ENCODE data around the gene PLEKHB2.
"Not testable (repeated sequence)": the region's sequence is repeated elsewhere in the genome, so short reads cannot be mapped to it uniquely, and the experiment has no call there.

Gene PLEKHB2

GRCh38 chr2:131142849-131143248, 37.7 kb downstream of the PLEKHB2 start:
- Histone ChIP-seq H3K27me3 (replicated peaks in 2 of 5; ENCODE audit: control insufficient read depth in 4 of 5, insufficient read depth in 5 of 5, low read length in 4 of 5) (no peaks in the 10 kb centered on the region), H3K36me3 (ENCODE audit: control insufficient read depth in 4 of 4, insufficient read depth in 4 of 4, low read length in 3 of 4) (peaks cover 3 to 81% (median 45%) of the 10 kb centered on the region in 4 experiments), H3K9me3 (ENCODE audit: control extremely low read depth in 1 of 5, control insufficient read depth in 4 of 5, insufficient read depth in 2 of 5, low read depth in 1 of 5, low read length in 4 of 5) (no peaks in the 10 kb centered on the region), H3K27ac (ENCODE audit: insufficient read depth in 1 of 2, low read depth in 1 of 2, low read length in 2 of 2, poor library complexity in 1 of 2, severe bottlenecking in 2 of 2) (no peak overlapping the region), H3K4me1 (ENCODE audit: control extremely low read depth in 1 of 4, control insufficient read depth in 4 of 4, insufficient read depth in 4 of 4, low read length in 3 of 4) (no peaks in the 10 kb centered on the region), H3K4me3 (ENCODE audit: control insufficient read depth in 1 of 7, extremely low read depth in 1 of 7, insufficient read depth in 4 of 7, low read depth in 2 of 7, low read length in 6 of 7) (no peak overlapping the region)
- DNase-seq: no peak
- 100% methylated on average over 2 of the region's 5 CpGs for WGBS (ENCODE audit: insufficient coverage)
- CTCF ChIA-PET: no interaction called here
- POLR2A ChIA-PET: no interaction called here

DNA sequence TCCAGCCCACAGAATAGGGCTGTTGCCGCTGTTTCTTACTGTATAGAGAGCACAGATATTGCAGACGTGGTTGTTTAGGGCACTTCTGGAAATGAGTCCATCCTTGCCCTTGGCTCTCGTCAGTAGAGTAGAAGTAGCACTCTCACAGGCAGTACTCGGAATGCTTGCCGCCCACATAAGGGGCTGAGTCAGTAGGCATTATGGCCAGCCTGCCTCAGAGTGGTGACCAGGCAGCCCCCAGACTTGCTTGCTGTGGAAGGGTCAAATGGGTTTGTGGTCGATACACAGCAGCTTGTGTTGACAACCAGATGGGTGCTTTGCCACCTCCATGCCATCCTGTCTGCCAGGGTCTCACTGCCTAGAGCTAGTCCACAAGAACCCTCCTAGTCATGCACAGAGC, 38.7 kb downstream of the PLEKHB2 start:
- ChIA-PET CTCF (no interaction called here), POLR2A (no interaction called here)
- no peaks in the 10 kb centered on the region for H3K9me3 ChIP-seq (ENCODE audit: control extremely low read depth in 1 of 5, control insufficient read depth in 4 of 5, insufficient read depth in 2 of 5, low read depth in 1 of 5, low read length in 4 of 5)
- no peaks in the 10 kb centered on the region for H3K4me1 ChIP-seq (ENCODE audit: control extremely low read depth in 1 of 4, control insufficient read depth in 4 of 4, insufficient read depth in 4 of 4, low read length in 3 of 4)
- no peak for DNase-seq
- WGBS (ENCODE audit: insufficient coverage): 95% methylated on average over 5 of the region's 6 CpGs
- no peaks in the 10 kb centered on the region for H3K27me3 ChIP-seq (replicated peaks in 2 of 5; ENCODE audit: control insufficient read depth in 4 of 5, insufficient read depth in 5 of 5, low read length in 4 of 5)
- H3K36me3 ChIP-seq (ENCODE audit: control insufficient read depth in 4 of 4, insufficient read depth in 4 of 4, low read length in 3 of 4): peaks cover 7 to 83% (median 49%) of the 10 kb centered on the region in 4 experiments
- H3K27ac ChIP-seq (ENCODE audit: insufficient read depth in 1 of 2, low read depth in 1 of 2, low read length in 2 of 2, poor library complexity in 1 of 2, severe bottlenecking in 2 of 2): no peak overlapping the region
- H3K4me3 ChIP-seq (ENCODE audit: control insufficient read depth in 1 of 7, extremely low read depth in 1 of 7, insufficient read depth in 4 of 7, low read depth in 2 of 7, low read length in 6 of 7): no peak overlapping the region

- WGBS (ENCODE audit: insufficient coverage): 100% methylated on average over 1 of the region's 2 CpGs
- POLR2A ChIA-PET: no interaction called here
Measured at GRCh38 chr2:131145040-131145439, 39.9 kb downstream of the PLEKHB2 start.

GRCh38 chr2:131146231-131146630, 41.1 kb downstream of the PLEKHB2 start:
- no peaks in the 10 kb centered on the region for H3K27me3 ChIP-seq (replicated peaks in 2 of 5; ENCODE audit: control insufficient read depth in 4 of 5, insufficient read depth in 5 of 5, low read length in 4 of 5)
- H3K9me3 ChIP-seq (ENCODE audit: control extremely low read depth in 1 of 5, control insufficient read depth in 4 of 5, insufficient read depth in 2 of 5, low read depth in 1 of 5, low read length in 4 of 5): no peaks in the 10 kb centered on the region
- H3K27ac ChIP-seq (ENCODE audit: insufficient read depth in 1 of 2, low read depth in 1 of 2, low read length in 2 of 2, poor library complexity in 1 of 2, severe bottlenecking in 2 of 2): no peak overlapping the region
- 54% methylated on average over 7 of the region's 7 CpGs for WGBS (ENCODE audit: insufficient coverage)
- POLR2A ChIA-PET: interaction anchor here (0.6 kb wide), 1 partner anchor 54 kb away, joined by 3 read pairs; no protein-coding TSS in a partner anchor
- H3K36me3 ChIP-seq (ENCODE audit: control insufficient read depth in 4 of 4, insufficient read depth in 4 of 4, low read length in 3 of 4): peaks cover 7 to 79% (median 48%) of the 10 kb centered on the region in 4 experiments
- no peaks in the 10 kb centered on the region for H3K4me1 ChIP-seq (ENCODE audit: control extremely low read depth in 1 of 4, control insufficient read depth in 4 of 4, insufficient read depth in 4 of 4, low read length in 3 of 4)
- peak; percentile 17 to 76 (median 57) for DNase-seq
- H3K4me3 ChIP-seq (ENCODE audit: control insufficient read depth in 1 of 7, extremely low read depth in 1 of 7, insufficient read depth in 4 of 7, low read depth in 2 of 7, low read length in 6 of 7): no peak overlapping the region
- CTCF ChIA-PET: no interaction called here

More at GRCh38 chr2:131145040-131145439, 39.9 kb downstream of the PLEKHB2 start:
- H3K9me3 ChIP-seq (ENCODE audit: control extremely low read depth in 1 of 5, control insufficient read depth in 4 of 5, insufficient read depth in 2 of 5, low read depth in 1 of 5, low read length in 4 of 5): no peaks in the 10 kb centered on the region
- H3K36me3 ChIP-seq (ENCODE audit: control insufficient read depth in 4 of 4, insufficient read depth in 4 of 4, low read length in 3 of 4): peaks cover 7 to 83% (median 54%) of the 10 kb centered on the region in 4 experiments
- DNase-seq: no peak
- no peaks in the 10 kb centered on the region for H3K4me1 ChIP-seq (ENCODE audit: control extremely low read depth in 1 of 4, control insufficient read depth in 4 of 4, insufficient read depth in 4 of 4, low read length in 3 of 4)
- CTCF ChIA-PET: no interaction called here
- no peaks in the 10 kb centered on the region for H3K27me3 ChIP-seq (replicated peaks in 2 of 5; ENCODE audit: control insufficient read depth in 4 of 5, insufficient read depth in 5 of 5, low read length in 4 of 5)
- no peak overlapping the region for H3K27ac ChIP-seq (ENCODE audit: insufficient read depth in 1 of 2, low read depth in 1 of 2, low read length in 2 of 2, poor library complexity in 1 of 2, severe bottlenecking in 2 of 2)
- H3K4me3 ChIP-seq (ENCODE audit: control insufficient read depth in 1 of 7, extremely low read depth in 1 of 7, insufficient read depth in 4 of 7, low read depth in 2 of 7, low read length in 6 of 7): no peak overlapping the region

GRCh38 chr2:131146749-131147148, 41.6 kb downstream of the PLEKHB2 start:
- WGBS (ENCODE audit: insufficient coverage): no CpG with 5 or more reads among the region's 1 CpG
- no peaks in the 10 kb centered on the region for H3K9me3 ChIP-seq (ENCODE audit: control extremely low read depth in 1 of 5, control insufficient read depth in 4 of 5, insufficient read depth in 2 of 5, low read depth in 1 of 5, low read length in 4 of 5)
- no peak overlapping the region for H3K4me3 ChIP-seq (ENCODE audit: control insufficient read depth in 1 of 7, extremely low read depth in 1 of 7, insufficient read depth in 4 of 7, low read depth in 2 of 7, low read length in 6 of 7)
- no peaks in the 10 kb centered on the region for H3K4me1 ChIP-seq (ENCODE audit: control extremely low read depth in 1 of 4, control insufficient read depth in 4 of 4, insufficient read depth in 4 of 4, low read length in 3 of 4)
- H3K27ac ChIP-seq (ENCODE audit: insufficient read depth in 1 of 2, low read depth in 1 of 2, low read length in 2 of 2, poor library complexity in 1 of 2, severe bottlenecking in 2 of 2): no peak overlapping the region
- ChIA-PET CTCF (no interaction called here), POLR2A (no interaction called here)
- peaks cover 7 to 81% (median 48%) of the 10 kb centered on the region in 4 experiments for H3K36me3 ChIP-seq (ENCODE audit: control insufficient read depth in 4 of 4, insufficient read depth in 4 of 4, low read length in 3 of 4)
- no peak for DNase-seq
- H3K27me3 ChIP-seq (replicated peaks in 2 of 5; ENCODE audit: control insufficient read depth in 4 of 5, insufficient read depth in 5 of 5, low read length in 4 of 5): no peaks in the 10 kb centered on the region

DNA sequence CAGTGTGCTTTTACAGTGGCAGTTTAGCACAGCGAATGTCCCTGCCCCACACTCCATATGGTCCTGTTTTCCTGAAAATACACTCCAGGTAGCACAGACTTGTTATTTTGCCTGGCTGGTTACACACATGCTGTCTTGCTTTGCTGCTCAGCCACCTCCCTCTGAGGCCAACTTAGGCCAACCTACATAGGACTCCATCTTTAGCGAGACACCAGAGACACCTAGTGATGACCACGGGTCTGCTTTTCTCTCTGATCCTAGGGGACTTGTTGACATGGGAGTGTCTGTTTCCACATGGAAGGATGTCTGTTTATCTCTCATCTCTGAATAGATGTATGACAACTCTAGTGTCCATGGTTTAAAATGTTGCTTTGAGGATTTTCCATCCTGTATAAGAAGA, 43.3 kb downstream of the PLEKHB2 start:
- WGBS (ENCODE audit: insufficient coverage): 90% methylated on average over 2 of the region's 3 CpGs
- H3K27me3 ChIP-seq (replicated peaks in 2 of 5; ENCODE audit: control insufficient read depth in 4 of 5, insufficient read depth in 5 of 5, low read length in 4 of 5): no peaks in the 10 kb centered on the region
- H3K4me3 ChIP-seq (ENCODE audit: control insufficient read depth in 1 of 7, extremely low read depth in 1 of 7, insufficient read depth in 4 of 7, low read depth in 2 of 7, low read length in 6 of 7): no peak overlapping the region
- ChIA-PET POLR2A (no interaction called here), CTCF (no interaction called here)
- DNase-seq: no peak
- H3K4me1 ChIP-seq (ENCODE audit: control extremely low read depth in 1 of 4, control insufficient read depth in 4 of 4, insufficient read depth in 4 of 4, low read length in 3 of 4): no peaks in the 10 kb centered on the region
- H3K9me3 ChIP-seq (ENCODE audit: control extremely low read depth in 1 of 5, control insufficient read depth in 4 of 5, insufficient read depth in 2 of 5, low read depth in 1 of 5, low read length in 4 of 5): no peaks in the 10 kb centered on the region
- no peak overlapping the region for H3K27ac ChIP-seq (ENCODE audit: insufficient read depth in 1 of 2, low read depth in 1 of 2, low read length in 2 of 2, poor library complexity in 1 of 2, severe bottlenecking in 2 of 2)
- H3K36me3 ChIP-seq (ENCODE audit: control insufficient read depth in 4 of 4, insufficient read depth in 4 of 4, low read length in 3 of 4): peaks cover 7 to 65% (median 42%) of the 10 kb centered on the region in 4 experiments

GRCh38 chr2:131150109-131150508, 45.0 kb downstream of the PLEKHB2 start:
- CTCF ChIA-PET: interaction anchor here (0.6 kb wide), 1 partner anchor 170 kb away, joined by 3 read pairs; no protein-coding TSS in a partner anchor
- H3K4me1 ChIP-seq (ENCODE audit: control extremely low read depth in 1 of 4, control insufficient read depth in 4 of 4, insufficient read depth in 4 of 4, low read length in 3 of 4); H3K9me3 ChIP-seq (ENCODE audit: control extremely low read depth in 1 of 5, control insufficient read depth in 4 of 5, insufficient read depth in 2 of 5, low read depth in 1 of 5, low read length in 4 of 5); H3K4me3 ChIP-seq (ENCODE audit: control insufficient read depth in 1 of 7, extremely low read depth in 1 of 7, insufficient read depth in 4 of 7, low read depth in 2 of 7, low read length in 6 of 7); H3K27ac ChIP-seq (ENCODE audit: insufficient read depth in 1 of 2, low read depth in 1 of 2, low read length in 2 of 2, poor library complexity in 1 of 2, severe bottlenecking in 2 of 2); POLR2A ChIA-PET; H3K27me3 ChIP-seq (replicated peaks in 2 of 5; ENCODE audit: control insufficient read depth in 4 of 5, insufficient read depth in 5 of 5, low read length in 4 of 5); DNase-seq: not testable (repeated sequence)
- WGBS (ENCODE audit: insufficient coverage): 100% methylated on average over 3 of the region's 9 CpGs
- peaks cover 7 to 49% (median 33%) of the 10 kb centered on the region in 4 experiments for H3K36me3 ChIP-seq (ENCODE audit: control insufficient read depth in 4 of 4, insufficient read depth in 4 of 4, low read length in 3 of 4)

Data from common myeloid progenitor, CD34-positive (primary cell).